Measurements from ENCODE around the gene RIPOR2.
"Not testable (repeated sequence)": the region's sequence is repeated elsewhere in the genome, so short reads cannot be mapped to it uniquely, and the experiment has no call there.

Gene RIPOR2

GRCh38 chr6:24893342-24893850, 42.4 kb downstream of the RIPOR2 start:
- Mint-ChIP-seq H3K27me3 (no peaks in the 10 kb centered on the region), H3K9me3 (no peaks in the 10 kb centered on the region), H3K4me3 (peak overlapping the region; percentile 35), H3K36me3 (ENCODE audit: low read depth) (peaks cover 7% of the 10 kb centered on the region), H3K4me1 (ENCODE audit: low read depth) (peaks cover 90% of the 10 kb centered on the region), H3K27ac (peak overlapping the region; percentile 82)

- Mint-ChIP-seq H3K4me1 (ENCODE audit: low read depth) (peaks cover 93% of the 10 kb centered on the region), H3K4me3 (peak overlapping the region; percentile 52), H3K9me3 (no peaks in the 10 kb centered on the region), H3K27me3 (no peaks in the 10 kb centered on the region), H3K27ac (peak overlapping the region; percentile 86), H3K36me3 (ENCODE audit: low read depth) (peaks cover 8% of the 10 kb centered on the region)
Observed at GRCh38 chr6:24891004-24891403, 44.8 kb downstream of the RIPOR2 start.

- Mint-ChIP-seq H3K4me3 (peak overlapping the region; percentile 52), H3K27me3 (no peaks in the 10 kb centered on the region), H3K4me1 (ENCODE audit: low read depth) (peaks cover 95% of the 10 kb centered on the region), H3K36me3 (ENCODE audit: low read depth) (peaks cover 9% of the 10 kb centered on the region), H3K27ac (peak overlapping the region; percentile 92), H3K9me3 (no peaks in the 10 kb centered on the region)
Observed at GRCh38 chr6:24890471-24890870, 45.3 kb downstream of the RIPOR2 start.

- Mint-ChIP-seq H3K9me3 (no peaks in the 10 kb centered on the region), H3K27ac (peak overlapping the region; percentile 84), H3K27me3 (no peaks in the 10 kb centered on the region), H3K36me3 (ENCODE audit: low read depth) (peaks cover 9% of the 10 kb centered on the region), H3K4me1 (ENCODE audit: low read depth) (peaks cover 98% of the 10 kb centered on the region), H3K4me3 (peak overlapping the region; percentile 3)
Observed at GRCh38 chr6:24888715-24889370, 46.9 kb downstream of the RIPOR2 start.

- Mint-ChIP-seq H3K9me3 (no peaks in the 10 kb centered on the region), H3K36me3 (ENCODE audit: low read depth) (peaks cover 13% of the 10 kb centered on the region), H3K27me3 (no peaks in the 10 kb centered on the region), H3K4me3 (peak overlapping the region; percentile 48), H3K27ac (peak overlapping the region; percentile 84), H3K4me1 (ENCODE audit: low read depth) (peaks cover 98% of the 10 kb centered on the region)
Observed at GRCh38 chr6:24887545-24888140, 48.1 kb downstream of the RIPOR2 start.

GRCh38 chr6:24883618-24884017, 52.1 kb downstream of the RIPOR2 start:
- H3K4me3 Mint-ChIP-seq = peak overlapping the region; percentile 79
- H3K36me3 Mint-ChIP-seq (ENCODE audit: low read depth) = peaks cover 30% of the 10 kb centered on the region

GRCh38 chr6:24882835-24883555, 52.8 kb downstream of the RIPOR2 start:
- Mint-ChIP-seq H3K4me1 (ENCODE audit: low read depth) (peaks cover 98% of the 10 kb centered on the region), H3K9me3 (peaks cover 2% of the 10 kb centered on the region), H3K4me3 (peak overlapping the region; percentile 79)

More at GRCh38 chr6:24883618-24884017, 52.1 kb downstream of the RIPOR2 start:
- Mint-ChIP-seq H3K9me3 (no peaks in the 10 kb centered on the region), H3K4me1 (ENCODE audit: low read depth) (peaks cover 100% of the 10 kb centered on the region), H3K27me3 (no peaks in the 10 kb centered on the region), H3K27ac (peak overlapping the region; percentile 99)

GRCh38 chr6:24882295-24882694, 53.5 kb downstream of the RIPOR2 start:
- Mint-ChIP-seq H3K27me3 (no peaks in the 10 kb centered on the region), H3K36me3 (ENCODE audit: low read depth) (peaks cover 43% of the 10 kb centered on the region), H3K4me1 (ENCODE audit: low read depth) (peaks cover 96% of the 10 kb centered on the region), H3K9me3 (peaks cover 8% of the 10 kb centered on the region), H3K4me3 (no peak overlapping the region), H3K27ac (peak overlapping the region; percentile 99)

More at GRCh38 chr6:24882835-24883555, 52.8 kb downstream of the RIPOR2 start:
- peaks cover 36% of the 10 kb centered on the region for H3K36me3 Mint-ChIP-seq (ENCODE audit: low read depth)
- H3K27ac Mint-ChIP-seq = peak overlapping the region; percentile 99
- H3K27me3 Mint-ChIP-seq = no peaks in the 10 kb centered on the region

GRCh38 chr6:24881376-24881775, 54.4 kb downstream of the RIPOR2 start:
- Mint-ChIP-seq H3K4me3 (no peak overlapping the region), H3K36me3 (ENCODE audit: low read depth) (peaks cover 51% of the 10 kb centered on the region), H3K4me1 (ENCODE audit: low read depth) (peaks cover 91% of the 10 kb centered on the region), H3K27me3 (no peaks in the 10 kb centered on the region), H3K27ac (peak overlapping the region; percentile 74), H3K9me3 (peaks cover 9% of the 10 kb centered on the region)

GRCh38 chr6:24880451-24880850, 55.3 kb downstream of the RIPOR2 start:
- Mint-ChIP-seq H3K4me3 (no peak overlapping the region), H3K9me3 (peaks cover 12% of the 10 kb centered on the region), H3K27me3 (no peaks in the 10 kb centered on the region), H3K27ac (peak overlapping the region; percentile 77), H3K4me1 (ENCODE audit: low read depth) (peaks cover 90% of the 10 kb centered on the region), H3K36me3 (ENCODE audit: low read depth) (peaks cover 56% of the 10 kb centered on the region)

- Mint-ChIP-seq H3K4me1 (ENCODE audit: low read depth) (peaks cover 89% of the 10 kb centered on the region), H3K27ac (peak overlapping the region; percentile 56), H3K27me3 (no peaks in the 10 kb centered on the region), H3K36me3 (ENCODE audit: low read depth) (peaks cover 66% of the 10 kb centered on the region), H3K9me3 (peaks cover 12% of the 10 kb centered on the region), H3K4me3 (no peak overlapping the region)
Observed at GRCh38 chr6:24879351-24879750, 56.4 kb downstream of the RIPOR2 start.

- H3K4me3 Mint-ChIP-seq, H3K27me3 Mint-ChIP-seq: not testable (repeated sequence)
- Mint-ChIP-seq H3K27ac (peak overlapping the region; percentile 69), H3K4me1 (ENCODE audit: low read depth) (peaks cover 74% of the 10 kb centered on the region), H3K36me3 (ENCODE audit: low read depth) (peaks cover 74% of the 10 kb centered on the region), H3K9me3 (peaks cover 12% of the 10 kb centered on the region)
Observed at GRCh38 chr6:24877747-24878146, 58.0 kb downstream of the RIPOR2 start.

- Mint-ChIP-seq H3K27me3 (no peaks in the 10 kb centered on the region), H3K36me3 (ENCODE audit: low read depth) (peaks cover 80% of the 10 kb centered on the region), H3K4me1 (ENCODE audit: low read depth) (peaks cover 68% of the 10 kb centered on the region), H3K27ac (no peak overlapping the region), H3K4me3 (no peak overlapping the region), H3K9me3 (peaks cover 12% of the 10 kb centered on the region)
Observed at GRCh38 chr6:24876499-24877465, 59.0 kb downstream of the RIPOR2 start.

- H3K4me1 Mint-ChIP-seq (ENCODE audit: low read depth) = peaks cover 57% of the 10 kb centered on the region
Observed at GRCh38 chr6:24875534-24875901, 60.2 kb downstream of the RIPOR2 start.

More at GRCh38 chr6:24875534-24875901, 60.2 kb downstream of the RIPOR2 start:
- Mint-ChIP-seq H3K27ac (no peak overlapping the region), H3K9me3 (peaks cover 12% of the 10 kb centered on the region), H3K4me3 (no peak overlapping the region), H3K36me3 (ENCODE audit: low read depth) (peaks cover 83% of the 10 kb centered on the region), H3K27me3 (no peaks in the 10 kb centered on the region)
